H1 (cell line): ENCODE measurements around the gene NUB1. TPM values are rescaled to one million over a fixed set of nuclear protein-coding genes. Genes with fewer than 3 reads are reported as not detected.

Source experiments
- CTCF ChIA-PET: fragments of 300-600 bp; sonication (Branson Sonifier 250); formaldehyde crosslinking; loops from one replicate; lab custom pipeline; 2021; ENCODE audit not compliant: partially characterized antibody; lab: Charles Lee
- POLR2A ChIA-PET: fragments of 300-600 bp; sonication (Branson Sonifier 250); formaldehyde crosslinking; loops from one replicate; lab custom pipeline; 2021; ENCODE audit warnings: inconsistent platforms; ENCODE audit not compliant: partially characterized antibody; lab: Charles Lee
- DNase-seq, 2 experiments: peaks; one replicate each; pipeline versions ENCODE4 v3.0.0 to v3.0.0-alpha.2; 2010 to 2022; ENCODE audit warnings: low spot score in 2 of 2, low read depth in 1 of 2, mixed read lengths in 1 of 2
- FAIRE-seq: peaks from 2 replicates; lab custom pipeline; 2011; peaks lifted over from hg19 to GRCh38; lab: Jason Lieb, UNC
- H2AFZ ChIP-seq: 2 replicates; pipeline ENCODE4 v1.8.1; 2012; ENCODE audit warnings: low read length, inconsistent platforms
- H2AK5ac ChIP-seq: 2 replicates; pipeline ENCODE4 v1.6.1; 2013; ENCODE audit warnings: low read depth, low read length
- H2BK120ac ChIP-seq: replicated peaks from 2 replicates; pipeline ENCODE3; 2013; ENCODE audit warnings: low read depth, low read length, inconsistent platforms
- H2BK12ac ChIP-seq: 2 replicates; pipeline ENCODE4 v1.6.1; 2013; ENCODE audit warnings: low read depth, low read length
- H2BK15ac ChIP-seq: 2 replicates; pipeline ENCODE4 v1.6.1; 2013; ENCODE audit warnings: low read length
- H2BK20ac ChIP-seq: 2 replicates; pipeline ENCODE4 v1.6.1; 2013; ENCODE audit warnings: low read length
- H2BK5ac ChIP-seq: 2 replicates; pipeline ENCODE4 v1.6.1; 2013; ENCODE audit warnings: low read depth, low read length
- H3K14ac ChIP-seq: 2 replicates; pipeline ENCODE4 v1.6.1; 2013; ENCODE audit warnings: inconsistent platforms; ENCODE audit not compliant: insufficient read length
- H3K18ac ChIP-seq: 2 replicates; pipeline ENCODE4 v1.6.1; 2013; ENCODE audit warnings: low read length; ENCODE audit errors: extremely low read depth
- H3K23ac ChIP-seq: 2 replicates; pipeline ENCODE4 v1.6.1; 2013; ENCODE audit warnings: inconsistent platforms; ENCODE audit not compliant: insufficient read length
- H3K23me2 ChIP-seq: 2 replicates; pipeline ENCODE4 v1.6.1; 2013; ENCODE audit warnings: low read depth, low read length
- H3K27ac ChIP-seq: 2 replicates; pipeline ENCODE4 v1.6.1; 2011; ENCODE audit warnings: low read depth, low read length, inconsistent platforms
- H3K27me3 ChIP-seq, 4 experiments: replicated peaks in 1 of 4; 1 replicate in 1 of 4; 2 replicates in 3 of 4; pipeline versions ENCODE4 v1.6.1 to v1.8.1; 2011 to 2013; ENCODE audit warnings: low read length in 3 of 4, mild to moderate bottlenecking in 3 of 4, inconsistent platforms in 2 of 4, mixed read lengths in 2 of 4, moderate library complexity in 1 of 4; ENCODE audit not compliant: control insufficient read depth in 3 of 4, insufficient read depth in 3 of 4; ENCODE audit errors: extremely low read depth in 1 of 4
- H3K36me3 ChIP-seq, 4 experiments: 2 replicates each; pipeline versions ENCODE4 v1.6.1 to v1.8.1; 2011 to 2013; ENCODE audit warnings: mild to moderate bottlenecking in 4 of 4, low read length in 3 of 4, moderate library complexity in 2 of 4, control low read depth in 1 of 4, inconsistent platforms in 1 of 4; ENCODE audit not compliant: insufficient read depth in 4 of 4, control insufficient read depth in 2 of 4
- H3K4ac ChIP-seq: replicated peaks from 2 replicates; pipeline ENCODE3; 2013; ENCODE audit warnings: low read length, low read depth, mixed read lengths, inconsistent platforms; ENCODE audit not compliant: insufficient read length
- H3K4me1 ChIP-seq, 4 experiments: replicated peaks in 1 of 4; 1 replicate in 1 of 4; 2 replicates in 3 of 4; pipeline versions ENCODE4 v1.6.1 to v1.8.1; 2011 to 2013; ENCODE audit warnings: low read length in 3 of 4, inconsistent platforms in 2 of 4, mixed read lengths in 1 of 4; ENCODE audit not compliant: insufficient read depth in 4 of 4, control insufficient read depth in 3 of 4
- H3K4me2 ChIP-seq, 2 experiments: 2 replicates each; pipeline versions ENCODE4 v1.6.1 to v1.8.1; 2011 to 2013; ENCODE audit warnings: low read depth in 2 of 2, low read length in 2 of 2, control low read depth in 1 of 2, inconsistent platforms in 1 of 2, mild to moderate bottlenecking in 1 of 2; ENCODE audit not compliant: insufficient read depth in 1 of 2
- H3K4me3 ChIP-seq, 4 experiments: fragments of 200-600, 300-600 bp in 1 of 4; sonication (generic), shearing (Covaris generic), sonication (Bioruptor Twin) in 1 of 4; 2 replicates each; pipeline versions ENCODE4 v1.5.1 to v1.8.1; 2011 to 2016; ENCODE audit warnings: low read length in 4 of 4, low read depth in 3 of 4, control low read depth in 2 of 4, inconsistent platforms in 2 of 4, mild to moderate bottlenecking in 2 of 4, mixed read lengths in 1 of 4, moderate library complexity in 1 of 4; ENCODE audit not compliant: insufficient read depth in 2 of 4; ENCODE audit errors: extremely low read depth in 1 of 4
- H3K56ac ChIP-seq: replicated peaks from 2 replicates; pipeline ENCODE3; 2013; ENCODE audit warnings: low read depth, mild to moderate bottlenecking, mixed read lengths, low read length, inconsistent platforms; ENCODE audit not compliant: insufficient read length
- H3K79me1 ChIP-seq: 2 replicates; pipeline ENCODE4 v1.6.1; 2013; ENCODE audit warnings: low read depth, low read length, control low read depth
- H3K79me2 ChIP-seq, 2 experiments: 2 replicates each; pipeline versions ENCODE4 v1.6.1 to v1.8.1; 2012 to 2013; ENCODE audit warnings: low read length in 2 of 2, mild to moderate bottlenecking in 2 of 2, inconsistent platforms in 1 of 2; ENCODE audit not compliant: insufficient read depth in 2 of 2, control insufficient read depth in 1 of 2
- H3K9ac ChIP-seq, 4 experiments: replicated peaks in 1 of 4; 1 replicate in 1 of 4; 2 replicates in 3 of 4; pipeline versions ENCODE4 v1.6.1 to v1.8.1; 2011 to 2013; ENCODE audit warnings: low read depth in 3 of 4, low read length in 3 of 4, control low read depth in 2 of 4, mild to moderate bottlenecking in 2 of 4, moderate library complexity in 2 of 4, inconsistent platforms in 1 of 4; ENCODE audit errors: extremely low read depth in 1 of 4
- H3K9me3 ChIP-seq, 2 experiments: 2 replicates each; pipeline versions ENCODE4 v1.6.1 to v1.8.1; 2012 to 2013; ENCODE audit warnings: mild to moderate bottlenecking in 2 of 2, moderate library complexity in 2 of 2, control low read depth in 1 of 2, inconsistent platforms in 1 of 2, low read depth in 1 of 2, low read length in 1 of 2, mixed read lengths in 1 of 2; ENCODE audit not compliant: insufficient read depth in 2 of 2
- H4K20me1 ChIP-seq, 2 experiments: replicated peaks in 1 of 2; 2 replicates each; pipeline versions ENCODE3 to v1.8.1; 2011 to 2013; ENCODE audit warnings: inconsistent platforms in 2 of 2, low read length in 2 of 2, mild to moderate bottlenecking in 1 of 2; ENCODE audit not compliant: insufficient read depth in 2 of 2, control insufficient read depth in 1 of 2
- H4K5ac ChIP-seq: 2 replicates; pipeline ENCODE4 v1.6.1; 2013; ENCODE audit warnings: low read length, low read depth, mixed read lengths, inconsistent platforms; ENCODE audit not compliant: insufficient read length
- H4K8ac ChIP-seq: 2 replicates; pipeline ENCODE4 v1.8.0; 2013; ENCODE audit warnings: mild to moderate bottlenecking, moderate library complexity, low read length, inconsistent platforms; ENCODE audit not compliant: insufficient read depth; ENCODE audit errors: extremely low read depth
- H4K91ac ChIP-seq: replicated peaks from 2 replicates; pipeline ENCODE3; 2013; ENCODE audit warnings: low read length, mixed read lengths, inconsistent platforms; ENCODE audit not compliant: insufficient read length
- BACH1 ChIP-seq: IDR thresholded peaks from 2 replicates; pipeline ENCODE4 v1.6.1; 2012; ENCODE audit warnings: low read length, improper control_type of control experiment
- BRCA1 ChIP-seq: IDR thresholded peaks from 2 replicates; pipeline ENCODE4 v1.6.1; 2012; ENCODE audit warnings: low read depth, low read length, improper control_type of control experiment
- CHD1 ChIP-seq: IDR thresholded peaks from 2 replicates; pipeline ENCODE4 v1.6.1; 2012; ENCODE audit warnings: low read depth, low read length, improper control_type of control experiment
- CHD2 ChIP-seq: IDR thresholded peaks from 2 replicates; pipeline ENCODE4 v1.6.1; 2012; ENCODE audit warnings: low read length, improper control_type of control experiment
- EZH2 ChIP-seq: fragments of 200-600 bp; sonication (generic); IDR thresholded peaks from 2 replicates; pipeline ENCODE4 v1.7.1; 2012; ENCODE audit warnings: low read depth, mild to moderate bottlenecking, moderate library complexity, low read length, inconsistent platforms; ENCODE audit not compliant: severe bottlenecking
- SIX5 ChIP-seq: IDR thresholded peaks from 2 replicates; pipeline ENCODE4 v1.6.1; 2011; ENCODE audit warnings: mild to moderate bottlenecking, low read depth, low read length
- TEAD4 ChIP-seq: IDR thresholded peaks from 2 replicates; pipeline ENCODE4 v1.6.1; 2012; ENCODE audit warnings: low read depth, low read length, inconsistent platforms, mixed read lengths
- ZNF274 ChIP-seq: IDR thresholded peaks from 2 replicates; pipeline ENCODE4 v1.7.0; 2012; ENCODE audit warnings: low read length, borderline replicate concordance; ENCODE audit errors: extremely low read depth
- WGBS, 2 experiments: shearing (Covaris generic) in 1 of 2; methylation state at CpG; one replicate each; pipeline versions ENCODE4 v1.1.6 to v1.1.7; 2013 to 2015; ENCODE audit warnings: low lambda C conversion rate in 2 of 2, mixed read lengths in 2 of 2, inconsistent platforms in 1 of 2, low coverage in 1 of 2, missing lambda C conversion rate in 1 of 2; ENCODE audit not compliant: insufficient replicate concordance in 2 of 2, insufficient coverage in 1 of 2, insufficient read length in 1 of 2; ENCODE audit errors: extremely low coverage in 1 of 2, missing lambda C conversion rate in 1 of 2; 5-methylcytosine and 5-hydroxymethylcytosine counted together
- polyA plus RNA-seq, 7 experiments: library from polyadenylated mRNA; depleted of rRNA in 3 of 7; stranded (reverse) in 5 of 7; unstranded in 2 of 7; fragments of >200 nt in 5 of 7; fragments of 200-250 nt in 2 of 7; gene quantifications; 1 replicate in 5 of 7; 2 replicates in 1 of 7; 4 replicates in 1 of 7; pipeline versions ENCODE4 v1.2.1 to v1.2.3, GENCODE V29; 2011 to 2013; ENCODE audit warnings: missing spikeins in 2 of 7, mixed read lengths in 2 of 7
- total RNA-seq: library from RNA; stranded (reverse); fragmentation: NEBNext Ultra II Directional; extraction: Animal tissue kit (Norgen Biotek cat#: 25700); gene quantifications from 2 replicates; pipeline ENCODE4 v1.2.1, GENCODE V29; 2021
- TF ChIP-seq, protein P1 (sequence below), 3 experiments: IDR thresholded peaks; 1 replicate in 2 of 3; 2 replicates in 1 of 3; pipeline versions ENCODE4 v1.5.1 to v1.6.1; 2011; ENCODE audit warnings: low read length in 3 of 3, mild to moderate bottlenecking in 3 of 3, inconsistent platforms in 2 of 3, low read depth in 1 of 3, moderate library complexity in 1 of 3; ENCODE audit not compliant: insufficient read depth in 1 of 3; ENCODE audit errors: control extremely low read depth in 1 of 3
- TF ChIP-seq, protein P2 (sequence below): IDR thresholded peaks from 2 replicates; pipeline ENCODE4 v1.6.1; 2012; ENCODE audit warnings: inconsistent platforms

Gene NUB1
- total and polyA plus RNA-seq, 2 of the 8 experiments (the other 6 are each of a cell fraction or from before 2014, with no cell fraction given), result 22.1 to 43.5 TPM

DNA sequence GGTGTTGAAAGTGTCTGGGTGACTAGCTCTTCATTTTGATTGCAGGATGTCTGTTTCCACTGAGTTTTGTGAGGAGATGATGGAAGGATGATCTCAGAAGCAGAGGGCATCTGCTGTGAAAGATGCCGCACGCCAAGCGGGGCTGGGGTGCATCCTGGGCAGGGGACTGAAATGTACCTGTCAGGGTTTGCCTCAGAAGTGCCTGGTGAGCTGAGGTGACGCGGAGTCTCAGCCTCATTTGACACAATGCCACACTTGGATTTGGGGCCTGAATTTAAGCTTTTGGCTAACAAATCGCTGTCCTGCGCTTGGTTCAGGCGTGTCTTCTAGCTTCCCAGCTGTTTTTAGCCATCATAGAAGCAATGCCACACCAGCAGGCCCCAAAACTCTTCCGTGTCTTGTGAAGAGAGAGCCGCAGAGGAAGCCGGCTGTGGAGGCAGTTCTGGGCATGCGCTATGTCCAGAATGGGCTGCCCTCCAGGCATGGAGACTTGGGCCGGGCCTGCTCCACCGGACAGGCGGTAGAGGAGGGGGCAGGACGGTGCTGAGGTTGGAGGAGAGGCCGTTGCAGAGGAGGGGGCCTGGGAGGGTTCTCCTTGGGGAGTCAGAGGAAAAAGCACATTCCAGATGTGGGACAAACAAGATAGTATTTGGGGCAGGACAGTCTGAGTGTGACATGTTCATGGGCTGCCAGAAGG, 37.0 kb downstream of the NUB1 start:
- Histone ChIP-seq H3K14ac (no peak overlapping the region), H4K5ac (no peak overlapping the region), H3K18ac (no peak overlapping the region), H4K8ac (no peak overlapping the region), H2BK20ac (no peak overlapping the region), H3K4me1 (peaks cover 0 to 30% (median 8%) of the 10 kb centered on the region in 4 experiments; a peak in 6 of 7 replicates), H4K91ac (no peak overlapping the region), H2BK120ac (no peak overlapping the region), H2AK5ac (no peak overlapping the region), H3K4ac (no peak overlapping the region), H3K9ac (no peak overlapping the region), H2AFZ (no peak overlapping the region), H3K27me3 (peaks cover 8 to 18% (median 17%) of the 10 kb centered on the region in 4 experiments), H3K27ac (no peak overlapping the region), H3K36me3 (peaks cover 0 to 15% (median 3%) of the 10 kb centered on the region in 4 experiments; a peak in 4 of 8 replicates), H3K23ac (no peak overlapping the region), H2BK15ac (no peak overlapping the region), H2BK12ac (no peak overlapping the region), H3K4me2 (no peak overlapping the region), H4K20me1 (peaks cover 1 to 2% of the 10 kb centered on the region in 2 experiments), H3K9me3 (no peaks in the 10 kb centered on the region), H3K23me2 (peaks cover 14% of the 10 kb centered on the region; the same call in 1 of the 2 replicates), H3K79me2 (no peaks in the 10 kb centered on the region), H3K4me3 (no peak overlapping the region), H3K79me1 (no peaks in the 10 kb centered on the region), H3K56ac (no peak overlapping the region), H2BK5ac (no peak overlapping the region)
- FAIRE-seq, result no peak
- 90% methylated on average over 15 of the region's 17 CpGs; no CpG with 5 or more reads in 1 of the 2 experiments for WGBS, 2 experiments
- DNase-seq, result no peak
- ChIA-PET POLR2A (interaction anchor here (0.8 kb wide), 1 partner anchor 63 kb away, joined by 3 read pairs; no protein-coding TSS in a partner anchor), CTCF (interaction anchor here (0.6 to 16.9 kb wide), 11 partner anchors 10 to 168 kb away, joined by 3 to 185 read pairs (median 4); no protein-coding TSS in a partner anchor)
- TF ChIP-seq SIX5 (no peak), CHD1 (no peak), BRCA1 (no peak), CHD2 (no peak), BACH1 (no peak), TEAD4 (no peak), EZH2 (no peak), ZNF274 (no peak)
- TF ChIP-seq, protein P1, sequence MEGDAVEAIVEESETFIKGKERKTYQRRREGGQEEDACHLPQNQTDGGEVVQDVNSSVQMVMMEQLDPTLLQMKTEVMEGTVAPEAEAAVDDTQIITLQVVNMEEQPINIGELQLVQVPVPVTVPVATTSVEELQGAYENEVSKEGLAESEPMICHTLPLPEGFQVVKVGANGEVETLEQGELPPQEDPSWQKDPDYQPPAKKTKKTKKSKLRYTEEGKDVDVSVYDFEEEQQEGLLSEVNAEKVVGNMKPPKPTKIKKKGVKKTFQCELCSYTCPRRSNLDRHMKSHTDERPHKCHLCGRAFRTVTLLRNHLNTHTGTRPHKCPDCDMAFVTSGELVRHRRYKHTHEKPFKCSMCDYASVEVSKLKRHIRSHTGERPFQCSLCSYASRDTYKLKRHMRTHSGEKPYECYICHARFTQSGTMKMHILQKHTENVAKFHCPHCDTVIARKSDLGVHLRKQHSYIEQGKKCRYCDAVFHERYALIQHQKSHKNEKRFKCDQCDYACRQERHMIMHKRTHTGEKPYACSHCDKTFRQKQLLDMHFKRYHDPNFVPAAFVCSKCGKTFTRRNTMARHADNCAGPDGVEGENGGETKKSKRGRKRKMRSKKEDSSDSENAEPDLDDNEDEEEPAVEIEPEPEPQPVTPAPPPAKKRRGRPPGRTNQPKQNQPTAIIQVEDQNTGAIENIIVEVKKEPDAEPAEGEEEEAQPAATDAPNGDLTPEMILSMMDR (IDR thresholded peaks at IDR 0.05; ENCODE audit: control extremely low read depth in 1 of 3, insufficient read depth in 1 of 3, low read depth in 1 of 3, low read length in 3 of 3), result no peak
- TF ChIP-seq, protein P2, sequence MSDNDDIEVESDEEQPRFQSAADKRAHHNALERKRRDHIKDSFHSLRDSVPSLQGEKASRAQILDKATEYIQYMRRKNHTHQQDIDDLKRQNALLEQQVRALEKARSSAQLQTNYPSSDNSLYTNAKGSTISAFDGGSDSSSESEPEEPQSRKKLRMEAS, result no peak
